OCI-M2 (cell line): Measurements from ENCODE around the gene ERMARD.

ENCODE experiments used
- DNase-seq: peaks from one replicate; lab custom pipeline; 2025; ENCODE audit not compliant: unreplicated experiment; lab: John Stamatoyannopoulos, UW

The ERMARD gene

GRCh38 chr6:169801396-169802160 is 50.2 kb downstream of the ERMARD start:
- no peak for DNase-seq

DNA sequence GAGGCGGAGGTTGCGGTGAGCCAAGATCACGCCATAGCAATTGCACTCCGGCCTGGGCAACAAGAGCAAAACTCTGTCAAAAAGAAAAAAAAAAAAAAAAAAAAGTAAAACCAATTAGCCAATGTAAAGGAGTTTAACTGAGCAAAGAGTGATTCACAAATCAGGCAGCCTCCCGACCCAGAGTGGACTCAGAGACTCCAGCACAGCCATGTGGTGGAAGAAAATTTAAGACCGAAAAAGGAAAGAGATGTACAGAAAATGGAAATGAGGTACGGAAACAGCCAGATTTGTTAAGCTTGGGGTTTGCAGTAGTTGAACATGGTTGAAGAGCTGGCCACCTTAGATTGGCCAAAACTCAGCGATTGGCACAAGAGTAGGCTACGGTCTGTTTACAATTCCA is 51.4 kb downstream of the ERMARD start:
- no peak for DNase-seq

DNA sequence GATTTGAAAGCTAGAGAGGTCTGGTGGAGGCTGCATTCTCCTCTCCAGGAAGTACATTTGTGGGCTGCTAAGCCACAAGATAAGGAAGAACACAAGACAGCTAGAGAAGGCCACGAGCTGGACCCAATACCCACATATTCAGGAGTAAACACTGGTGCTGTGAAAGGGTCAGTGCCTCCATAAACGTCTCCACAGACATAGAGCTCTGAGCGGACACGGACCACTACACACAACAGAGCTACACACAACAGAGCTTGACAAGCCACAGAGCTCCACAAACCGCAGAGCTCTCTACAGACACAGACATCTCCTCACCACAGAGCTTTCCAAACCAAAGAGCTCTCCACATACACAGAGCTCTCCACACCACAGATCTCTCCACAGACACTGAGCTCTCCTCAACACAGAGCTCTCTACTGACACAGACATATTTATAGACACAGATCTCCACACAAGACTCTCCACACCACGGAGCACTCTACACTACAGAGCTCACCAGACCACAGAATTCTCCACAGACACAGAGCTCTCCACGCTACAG is 51.9 kb downstream of the ERMARD start:
- DNase-seq = no peak

DNA sequence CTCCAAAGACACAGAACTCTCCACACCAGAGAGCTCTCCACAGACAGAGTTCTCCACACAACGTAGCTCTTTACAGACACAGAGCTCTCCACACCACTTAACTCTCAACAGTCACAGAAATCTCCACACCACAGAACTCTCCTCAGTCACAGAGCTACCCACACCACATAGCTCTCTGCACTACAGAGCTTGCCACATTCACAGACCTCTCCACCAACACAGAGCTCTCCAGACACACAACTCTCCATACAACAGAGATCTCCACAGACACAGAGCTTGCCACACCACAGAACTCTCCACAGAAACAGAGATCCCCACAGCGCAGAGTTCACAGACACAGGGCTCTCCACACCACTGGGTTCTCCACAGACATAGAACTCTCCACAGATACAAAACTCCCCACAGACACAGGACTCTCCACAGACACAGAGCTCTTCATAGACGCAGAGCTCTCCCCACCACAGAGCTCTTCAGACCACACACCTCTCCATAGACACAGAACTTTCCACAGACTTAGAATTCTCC is 52.5 kb downstream of the ERMARD start:
- DNase-seq = no peak

GRCh38 chr6:169804427-169804826 is 53.0 kb downstream of the ERMARD start:
- DNase-seq = no peak

- DNase-seq = no peak
Measured at GRCh38 chr6:169805242-169805838, 53.9 kb downstream of the ERMARD start.

DNA sequence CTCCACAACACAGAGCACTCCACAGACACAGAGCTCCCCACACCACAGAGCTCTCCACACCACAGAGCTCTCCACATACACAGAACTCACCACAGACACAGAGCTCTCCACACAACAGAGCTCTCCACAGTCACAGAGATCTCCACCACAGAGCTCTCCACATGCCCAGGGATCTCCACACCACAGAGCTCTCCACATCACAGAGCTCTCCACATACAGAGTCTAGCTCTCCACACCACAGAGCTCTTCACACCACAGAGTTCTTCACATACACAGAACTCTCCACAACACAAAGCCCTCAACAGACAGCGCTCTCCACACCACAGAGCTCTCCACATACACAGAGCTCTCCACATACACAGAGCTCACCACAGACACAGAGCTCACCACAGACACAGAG is 55.3 kb downstream of the ERMARD start:
- DNase-seq = no peak

GRCh38 chr6:169807229-169807628 is 55.8 kb downstream of the ERMARD start:
- DNase-seq = no peak

GRCh38 chr6:169807699-169808607 is 56.5 kb downstream of the ERMARD start:
- no peak for DNase-seq

DNA sequence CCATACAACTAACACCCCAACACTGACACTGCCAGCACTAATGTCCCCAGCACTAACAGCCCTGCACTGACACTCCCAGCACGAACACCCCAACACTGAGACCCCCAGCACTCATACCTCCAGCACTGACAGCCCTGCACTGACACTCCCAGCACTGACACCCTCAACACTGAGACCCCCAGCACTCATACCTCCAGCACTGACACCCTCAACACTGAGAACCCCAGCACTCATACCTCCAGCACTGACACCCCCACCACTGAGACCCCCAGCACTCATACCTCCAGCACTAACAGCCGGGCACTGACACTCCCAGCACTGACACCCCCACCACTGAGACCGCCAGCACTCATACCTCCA is 57.2 kb downstream of the ERMARD start:
- DNase-seq = no peak

DNA sequence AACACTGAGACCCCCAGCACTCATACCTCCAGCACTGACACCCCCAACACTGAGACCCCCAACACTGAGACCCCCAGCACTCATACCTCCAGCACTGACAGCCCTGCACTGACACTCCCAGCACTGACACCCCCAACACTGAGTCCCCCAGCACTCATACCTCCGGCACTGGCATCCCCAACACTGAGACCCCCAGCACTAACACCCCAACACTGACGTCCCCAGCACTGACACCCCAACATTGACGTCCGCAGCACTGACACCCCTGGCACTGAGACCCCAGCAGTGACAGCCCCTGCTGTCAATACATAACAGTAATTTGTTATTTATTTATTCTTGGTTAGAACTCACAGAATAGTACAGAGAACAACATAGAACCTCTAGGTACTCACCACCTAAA is 58.0 kb downstream of the ERMARD start:
- DNase-seq = no peak

GRCh38 chr6:169810066-169810989 is 58.9 kb downstream of the ERMARD start:
- DNase-seq = no peak

- DNase-seq = no peak
Measured at GRCh38 chr6:169811072-169811471, 59.6 kb downstream of the ERMARD start.

DNA sequence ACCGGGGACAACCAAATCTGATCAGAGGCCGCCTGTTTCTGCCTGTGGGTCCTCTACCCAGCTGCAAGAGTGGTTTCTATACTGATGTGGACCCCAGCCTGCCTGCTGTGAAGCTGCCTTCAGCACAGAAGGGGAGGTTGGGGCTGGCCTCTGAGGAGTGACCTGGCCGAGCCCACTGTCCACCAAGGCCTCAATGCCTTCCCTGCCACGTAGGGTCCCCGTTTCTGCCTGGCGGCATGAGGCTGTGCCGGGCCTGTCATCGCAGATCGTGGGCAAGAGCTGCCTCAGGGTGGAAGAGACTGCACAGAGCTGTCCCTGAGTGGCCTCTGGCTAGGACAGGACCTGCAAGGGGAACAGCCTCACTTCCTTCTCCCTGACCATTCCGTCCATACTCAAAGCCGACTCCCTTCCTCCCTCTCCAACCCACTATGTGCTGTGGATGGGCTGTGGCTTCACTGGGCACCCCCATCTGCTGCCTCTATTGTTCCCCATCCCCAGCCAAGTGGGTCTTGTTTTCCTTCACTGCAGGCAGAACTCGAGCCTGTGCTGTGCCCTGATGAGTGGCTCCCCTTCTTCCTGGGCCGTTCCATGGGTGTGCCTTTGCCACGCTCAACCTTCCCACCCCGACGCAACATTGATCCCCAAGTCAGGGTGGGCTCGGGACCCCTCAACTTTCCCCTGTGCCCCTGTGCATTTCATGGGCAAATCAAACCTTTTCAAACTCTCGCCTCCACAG is 60.3 kb downstream of the ERMARD start:
- no peak for DNase-seq

DNA sequence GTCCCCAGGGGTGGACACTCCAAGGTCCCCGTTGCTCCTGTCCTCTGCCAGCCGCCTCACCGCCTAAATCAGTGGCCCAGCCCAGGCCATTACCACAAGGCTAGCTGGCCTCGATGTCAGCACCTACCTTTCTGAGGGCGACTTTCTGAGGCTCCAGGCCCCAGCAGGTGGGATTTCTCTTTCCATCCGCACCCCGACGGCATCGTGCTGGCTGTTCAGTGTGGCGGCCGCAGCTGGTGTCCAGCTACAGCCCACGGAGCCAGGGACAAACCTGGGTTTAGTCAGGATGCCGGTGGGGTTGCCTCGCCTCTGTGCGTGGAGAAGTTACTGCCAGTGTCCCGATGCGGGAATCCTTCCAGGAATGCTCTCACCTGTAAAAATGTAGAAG is 60.8 kb downstream of the ERMARD start:
- DNase-seq = no peak

DNA sequence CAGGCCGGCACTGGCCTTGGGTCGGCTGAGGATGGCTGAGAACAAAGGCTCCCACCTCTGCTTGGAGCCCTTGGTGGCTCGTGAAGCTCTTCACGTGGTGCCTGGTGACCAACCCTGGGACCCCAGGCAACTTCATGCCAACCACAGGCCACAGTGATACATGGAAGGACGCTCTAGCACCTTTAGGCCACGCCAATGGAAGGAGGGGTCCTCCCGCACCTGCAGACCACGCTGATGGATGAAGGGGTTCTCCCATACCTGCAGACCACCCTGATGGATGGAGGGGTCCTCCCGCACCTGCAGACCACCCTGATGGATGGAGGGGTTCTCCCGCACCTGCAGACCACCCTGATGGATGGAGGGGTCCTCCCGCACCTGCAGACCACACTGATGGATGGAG is 62.5 kb downstream of the ERMARD start:
- DNase-seq = no peak

DNA sequence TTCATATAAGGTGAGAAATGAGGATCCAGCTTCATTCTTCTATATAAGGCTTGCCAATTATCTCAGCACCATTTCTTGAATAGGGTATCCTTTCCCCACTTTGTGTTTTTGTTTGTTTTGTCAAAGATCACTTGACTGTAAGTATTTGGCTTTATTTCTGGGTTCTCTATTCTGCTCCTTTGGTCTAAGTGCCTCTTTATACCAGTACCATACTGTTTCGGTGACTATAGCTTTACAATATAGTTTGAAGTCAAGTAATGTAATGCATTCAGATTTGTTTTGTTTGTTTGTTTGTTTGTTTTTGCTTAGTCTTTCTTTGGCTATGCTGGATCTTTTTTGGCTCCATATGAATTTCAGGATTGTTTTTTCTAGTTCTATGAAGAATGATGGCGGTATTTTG is 64.6 kb downstream of the ERMARD start:
- DNase-seq = no peak

DNA sequence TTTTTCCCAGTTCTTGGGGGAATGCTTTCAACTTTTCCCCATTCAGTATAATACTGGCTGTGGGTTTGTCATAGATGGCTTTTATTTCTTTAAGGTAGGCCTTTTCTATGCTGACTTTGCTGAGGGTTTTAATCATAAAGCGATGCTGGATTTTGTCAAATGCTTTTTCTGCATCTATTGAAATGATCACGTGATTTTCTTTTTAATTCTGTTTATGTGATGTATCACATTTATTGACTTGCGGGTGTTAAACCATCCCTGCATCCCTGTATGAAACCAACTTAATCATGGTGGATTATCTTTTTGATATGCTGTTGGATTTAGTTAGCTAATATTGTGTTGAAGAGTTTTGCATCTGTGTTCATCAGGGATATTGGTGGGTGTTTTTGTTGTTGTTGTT is 65.6 kb downstream of the ERMARD start:
- no peak for DNase-seq

DNA sequence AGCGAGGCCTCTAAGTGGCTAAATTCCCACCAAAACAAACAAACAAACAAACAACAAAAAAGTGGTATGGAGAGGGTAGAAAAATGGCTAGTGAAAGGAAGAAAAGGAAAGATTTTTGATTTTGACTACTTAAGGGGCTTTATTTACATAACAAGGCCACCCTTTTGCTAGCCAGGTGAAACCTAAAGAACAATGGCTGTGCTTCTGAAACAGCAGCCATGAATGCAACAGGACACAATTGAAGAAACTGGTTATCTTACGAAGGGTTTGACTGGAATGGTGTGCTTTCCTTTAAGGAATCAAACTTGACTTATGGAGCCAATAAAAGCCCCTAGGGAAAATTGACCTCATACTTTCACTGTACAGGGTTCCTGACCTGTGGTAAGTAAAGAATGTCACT is 68.9 kb downstream of the ERMARD start:
- DNase-seq = no peak

DNA sequence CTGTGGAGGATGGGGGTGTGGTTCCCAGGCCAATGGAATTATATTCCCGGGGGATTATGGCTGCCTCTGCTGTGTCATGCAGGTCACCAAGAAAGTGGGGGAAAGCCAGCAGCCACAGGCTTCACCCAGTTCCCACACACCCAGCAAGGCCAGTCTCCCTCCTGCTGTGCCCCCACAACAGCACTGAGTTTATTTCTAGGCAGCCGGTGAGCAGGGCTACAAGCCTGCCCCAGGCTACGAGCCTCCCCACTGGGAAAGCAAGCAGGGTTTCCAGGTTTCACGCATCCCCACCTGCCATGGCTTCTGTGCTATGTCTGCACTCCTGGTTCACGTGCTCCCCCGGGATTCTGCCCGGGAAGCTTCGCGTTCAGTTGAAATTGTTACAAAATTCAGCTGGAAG is 72.6 kb downstream of the ERMARD start:
- no peak for DNase-seq
